ENCODE results near the gene RUNX1.

The RUNX1 gene

GRCh38 chr21:34844013-34844923 lies 204.8 kb downstream of the RUNX1 start:
- no peak for DNase-seq

- no peak for DNase-seq
Measured at GRCh38 chr21:34843562-34843961, 205.5 kb downstream of the RUNX1 start.

DNA sequence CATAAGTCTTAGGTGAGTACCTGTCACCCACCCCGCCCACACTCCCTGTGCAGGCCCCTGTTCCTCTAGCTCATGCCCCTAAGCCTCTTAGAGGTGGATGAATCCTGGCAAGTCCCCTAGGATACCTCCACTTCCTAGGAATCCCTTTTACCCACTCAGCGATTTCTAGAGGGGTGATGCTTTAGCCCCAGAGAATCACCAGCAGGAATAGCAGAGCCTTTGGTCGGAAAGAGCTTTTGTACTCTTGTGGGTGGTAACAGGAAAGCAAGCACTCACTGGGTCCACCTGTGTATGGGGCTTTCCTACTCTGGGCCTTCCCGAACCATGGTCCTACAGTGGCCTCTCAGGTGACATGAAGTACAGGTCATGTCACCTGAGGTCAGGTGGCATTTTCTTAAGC lies 207.9 kb downstream of the RUNX1 start:
- no peak for DNase-seq

- no peak for DNase-seq
Measured at GRCh38 chr21:34840693-34841092, 208.4 kb downstream of the RUNX1 start.

DNA sequence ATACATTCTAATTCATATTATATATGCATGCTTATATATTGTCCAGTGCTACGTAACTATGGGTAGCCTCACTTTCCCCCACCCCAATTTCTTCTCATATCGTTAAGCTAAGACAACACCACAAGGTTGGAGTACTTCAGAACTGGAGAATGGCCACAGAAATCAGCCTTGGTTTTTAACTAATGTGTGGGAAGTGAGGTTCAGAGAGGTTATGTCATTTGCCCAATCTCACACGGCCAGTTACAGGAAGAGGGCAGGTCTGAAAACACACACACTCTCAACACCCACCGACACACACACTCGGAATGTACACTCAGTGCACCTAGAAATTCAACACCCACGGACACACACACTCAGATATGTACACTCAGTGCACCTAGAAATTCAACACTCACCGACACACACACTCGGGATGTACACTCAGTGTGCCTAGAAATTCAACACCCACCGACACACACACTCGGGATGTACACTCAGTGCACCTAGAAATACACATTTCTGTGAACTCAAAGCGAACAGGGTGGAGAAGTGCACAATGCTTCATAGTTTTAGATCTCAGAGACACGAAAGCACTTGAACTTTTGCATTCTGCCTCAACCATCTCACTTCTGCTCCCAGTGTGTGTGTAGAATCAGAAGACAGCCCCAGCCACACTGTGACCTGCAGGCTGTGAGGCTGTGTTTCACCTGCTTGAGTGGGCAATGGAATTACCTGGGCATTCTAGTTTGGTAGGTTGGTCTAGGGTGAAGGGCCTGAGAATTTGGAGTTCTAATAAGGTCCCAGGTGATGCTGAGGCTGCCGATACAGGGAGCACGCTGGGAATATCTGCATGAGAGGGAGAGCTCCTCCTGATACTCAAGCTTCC lies 209.9 kb downstream of the RUNX1 start:
- no peak for DNase-seq

DNA sequence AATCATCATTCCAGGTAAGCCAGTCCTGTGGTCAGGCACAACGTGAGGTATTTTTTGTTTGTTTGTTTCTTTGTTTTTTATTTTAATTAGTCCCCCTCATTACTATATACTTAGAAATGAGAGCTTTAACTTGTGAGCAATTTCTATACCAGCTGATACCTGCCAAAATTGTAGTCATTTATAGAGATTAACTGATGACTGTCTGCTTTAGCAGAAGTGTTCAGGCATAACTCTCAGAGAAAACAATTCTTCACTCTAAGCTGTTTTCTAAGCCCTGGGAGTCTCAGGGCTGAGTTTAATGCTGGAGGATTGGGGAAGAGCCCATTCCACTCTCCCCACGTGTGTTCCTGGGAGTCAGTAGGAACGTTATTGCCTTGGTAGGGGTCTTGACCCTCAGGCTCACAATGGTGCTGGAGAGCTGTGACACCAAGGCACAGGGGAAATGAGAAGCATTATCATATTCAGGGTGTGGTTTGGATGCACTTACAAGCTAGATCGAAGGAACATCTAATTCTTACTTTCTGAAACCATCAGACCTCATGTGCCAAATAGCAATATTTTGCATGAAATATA lies 212.1 kb downstream of the RUNX1 start:
- DNase-seq, result no peak

GRCh38 chr21:34836103-34836932 lies 212.8 kb downstream of the RUNX1 start:
- DNase-seq, result no peak

GRCh38 chr21:34835526-34835925 lies 213.6 kb downstream of the RUNX1 start:
- no peak for DNase-seq

DNA sequence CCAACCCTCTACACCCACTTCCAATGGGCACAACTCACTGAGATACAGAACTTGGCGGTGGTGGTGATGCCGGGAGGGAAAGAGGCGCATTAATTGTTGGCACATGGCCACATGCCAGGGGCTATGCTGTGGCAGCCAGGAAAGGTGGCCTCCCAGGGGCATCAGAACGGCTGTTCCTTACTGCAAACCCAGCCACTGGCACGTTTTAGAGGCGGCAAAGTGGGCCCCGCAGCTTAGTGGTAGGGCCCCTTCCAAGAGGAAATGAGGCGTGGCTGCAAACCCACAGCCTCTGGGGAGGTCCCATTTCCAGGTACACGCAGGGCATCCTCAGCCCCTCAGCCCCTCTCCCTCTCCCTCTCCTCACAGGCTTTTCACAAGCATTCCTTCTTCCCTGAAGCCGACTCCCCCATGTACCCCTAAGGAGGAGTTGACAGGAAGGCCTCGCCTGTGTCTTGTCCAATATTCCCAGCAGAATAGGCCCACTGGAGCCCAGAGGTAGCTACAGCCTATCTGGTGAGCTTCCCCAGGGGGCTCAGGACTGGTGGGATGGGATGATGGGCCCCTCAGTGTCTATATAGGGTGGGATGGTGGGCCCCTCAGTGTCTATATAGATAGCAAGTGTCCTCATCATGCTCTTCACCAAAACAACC lies 214.1 kb downstream of the RUNX1 start:
- no peak for DNase-seq

DNA sequence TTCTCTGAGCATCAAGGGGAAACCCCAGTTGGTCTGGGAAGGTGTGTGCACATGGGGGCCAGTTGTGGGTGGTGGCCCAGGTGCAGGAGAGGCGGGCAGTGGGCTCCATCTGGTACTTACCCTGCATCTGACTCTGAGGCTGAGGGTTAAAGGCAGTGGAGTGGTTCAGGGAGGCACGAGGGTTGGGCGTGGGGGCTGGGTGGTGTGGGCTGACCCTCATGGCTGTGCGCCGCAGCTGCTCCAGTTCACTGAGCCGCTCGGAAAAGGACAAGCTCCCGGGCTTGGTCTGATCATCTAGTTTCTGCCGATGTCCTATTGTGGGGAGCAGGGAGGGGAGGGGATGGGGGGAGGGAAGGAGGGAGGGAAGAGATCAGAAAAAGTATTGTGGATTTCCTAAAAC lies 214.8 kb downstream of the RUNX1 start:
- no peak for DNase-seq

GRCh38 chr21:34833465-34833864 lies 215.6 kb downstream of the RUNX1 start:
- DNase-seq, result no peak

- DNase-seq, result no peak
Measured at GRCh38 chr21:34830386-34831170, 218.5 kb downstream of the RUNX1 start.

DNA sequence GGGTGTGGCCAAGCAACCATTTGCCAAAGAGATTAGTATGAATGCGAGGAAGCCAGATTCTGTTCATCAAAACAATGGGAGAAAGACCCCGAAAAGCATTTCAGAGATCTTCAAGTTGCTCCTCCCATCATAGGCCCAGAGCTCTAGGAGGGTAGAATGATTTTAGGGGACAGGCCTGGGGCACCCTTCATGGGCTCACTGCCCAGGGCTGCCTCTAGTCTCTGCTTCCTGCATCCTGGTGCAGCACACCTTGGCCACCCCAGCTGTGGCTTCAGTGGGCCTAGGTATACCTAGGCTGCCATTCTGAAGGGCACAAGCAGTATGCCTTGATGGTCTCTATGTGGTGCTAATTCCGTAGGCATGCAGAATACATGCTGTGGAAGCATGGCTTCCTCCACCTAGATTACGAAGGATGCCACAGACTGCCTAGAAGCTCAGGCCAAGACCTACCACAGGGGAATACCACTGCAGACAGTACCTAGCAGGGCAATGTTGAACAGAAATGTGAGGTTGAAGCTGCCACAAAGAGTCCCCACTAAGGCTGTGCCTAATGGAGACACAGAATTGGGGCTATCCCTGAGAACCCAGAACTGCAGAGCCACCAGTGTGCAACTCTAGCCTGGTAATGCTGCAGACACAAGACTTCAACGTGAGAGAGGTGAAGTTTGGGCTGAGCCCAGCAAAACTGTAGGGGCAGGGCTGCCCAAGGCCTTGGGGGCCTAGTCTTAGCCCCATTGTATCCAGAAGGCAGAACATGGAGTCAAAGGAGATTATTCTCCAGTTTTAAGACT lies 221.5 kb downstream of the RUNX1 start:
- no peak for DNase-seq

GRCh38 chr21:34826836-34827235 lies 222.3 kb downstream of the RUNX1 start:
- no peak for DNase-seq

DNA sequence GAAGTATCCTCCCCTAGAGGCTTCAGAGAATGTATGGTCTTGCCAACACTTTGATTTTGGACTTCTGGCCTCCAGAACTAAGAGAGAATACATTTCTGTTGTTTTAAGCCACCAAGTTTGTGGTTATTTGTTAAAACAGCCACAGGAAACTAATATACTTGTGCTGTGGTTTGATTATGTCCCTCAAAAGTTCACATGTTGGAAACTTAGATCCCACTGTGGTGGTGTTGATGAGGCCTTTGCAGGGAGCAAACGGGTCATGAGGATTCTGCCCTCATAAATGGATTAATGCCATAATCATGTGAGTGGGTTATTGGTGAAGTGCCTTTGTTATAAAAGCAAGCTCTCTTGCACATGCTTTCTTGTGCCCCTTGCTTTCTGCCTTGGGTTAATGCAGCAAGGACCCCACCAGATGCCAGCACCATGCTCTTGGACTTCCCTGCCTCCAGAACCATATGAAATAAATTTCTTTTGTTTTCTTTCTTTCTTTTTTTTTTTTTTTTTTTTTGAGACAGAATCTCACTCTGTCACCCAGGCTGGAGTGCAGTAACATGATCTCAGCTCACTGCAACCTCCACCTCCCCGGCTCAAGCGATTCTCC lies 223.1 kb downstream of the RUNX1 start:
- DNase-seq, result no peak

DNA sequence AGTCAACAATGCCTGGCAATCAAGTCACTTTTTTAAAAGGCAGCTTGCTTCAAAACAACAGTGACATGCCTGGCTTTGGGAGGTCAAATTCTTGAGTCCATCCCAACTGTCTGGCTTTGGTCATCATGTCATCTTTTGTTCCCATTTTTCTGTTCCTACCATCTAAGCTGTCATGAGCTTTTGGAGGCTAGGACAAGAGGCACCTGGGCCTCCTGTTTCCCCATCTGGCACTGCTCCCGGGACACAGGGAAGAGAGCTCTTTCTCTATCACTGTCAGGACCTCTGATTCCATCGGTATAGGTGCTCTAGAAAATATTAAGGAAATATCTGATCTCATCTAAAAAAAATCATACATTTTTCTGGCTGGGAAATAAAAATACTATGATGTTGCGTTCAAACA lies 224.0 kb downstream of the RUNX1 start:
- DNase-seq, result no peak

- no peak for DNase-seq
Measured at GRCh38 chr21:34824314-34824713, 224.8 kb downstream of the RUNX1 start.

- DNase-seq, result no peak
Measured at GRCh38 chr21:34822942-34823341, 226.2 kb downstream of the RUNX1 start.

DNA sequence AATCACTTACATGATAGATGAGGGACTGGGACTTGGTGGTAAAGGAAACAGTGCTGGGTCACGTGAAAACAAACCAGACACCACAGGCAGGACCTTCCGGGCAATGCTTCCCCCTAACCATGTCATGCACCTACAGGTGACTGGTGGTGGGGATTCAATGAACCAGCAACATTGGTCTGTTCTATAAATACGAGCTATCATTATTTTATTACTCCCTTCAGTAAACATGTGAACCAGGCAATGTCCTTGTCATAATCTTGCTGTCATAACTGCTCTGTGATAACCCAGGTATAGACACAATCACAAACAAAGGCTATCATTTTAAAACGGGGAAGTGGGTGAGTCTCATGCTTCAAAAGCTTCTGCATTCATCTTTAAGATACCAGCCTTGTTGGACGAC lies 226.9 kb downstream of the RUNX1 start:
- no peak for DNase-seq

- no peak for DNase-seq
Measured at GRCh38 chr21:34821717-34822116, 227.4 kb downstream of the RUNX1 start.
